HG02610 (cell line): ENCODE measurements around the gene MTMR6.
"Not testable (repeated sequence)": the region's sequence is repeated elsewhere in the genome, so short reads cannot be mapped to it uniquely, and the experiment has no call there.

Source experiments
- ATAC-seq: cut with Tn5 transposase; IDR thresholded peaks from one replicate; pipeline ENCODE4 v1.9.1; 2021; ENCODE audit warnings: mild to moderate bottlenecking, moderate library complexity; ENCODE audit not compliant: unreplicated experiment

MTMR6 gene

DNA sequence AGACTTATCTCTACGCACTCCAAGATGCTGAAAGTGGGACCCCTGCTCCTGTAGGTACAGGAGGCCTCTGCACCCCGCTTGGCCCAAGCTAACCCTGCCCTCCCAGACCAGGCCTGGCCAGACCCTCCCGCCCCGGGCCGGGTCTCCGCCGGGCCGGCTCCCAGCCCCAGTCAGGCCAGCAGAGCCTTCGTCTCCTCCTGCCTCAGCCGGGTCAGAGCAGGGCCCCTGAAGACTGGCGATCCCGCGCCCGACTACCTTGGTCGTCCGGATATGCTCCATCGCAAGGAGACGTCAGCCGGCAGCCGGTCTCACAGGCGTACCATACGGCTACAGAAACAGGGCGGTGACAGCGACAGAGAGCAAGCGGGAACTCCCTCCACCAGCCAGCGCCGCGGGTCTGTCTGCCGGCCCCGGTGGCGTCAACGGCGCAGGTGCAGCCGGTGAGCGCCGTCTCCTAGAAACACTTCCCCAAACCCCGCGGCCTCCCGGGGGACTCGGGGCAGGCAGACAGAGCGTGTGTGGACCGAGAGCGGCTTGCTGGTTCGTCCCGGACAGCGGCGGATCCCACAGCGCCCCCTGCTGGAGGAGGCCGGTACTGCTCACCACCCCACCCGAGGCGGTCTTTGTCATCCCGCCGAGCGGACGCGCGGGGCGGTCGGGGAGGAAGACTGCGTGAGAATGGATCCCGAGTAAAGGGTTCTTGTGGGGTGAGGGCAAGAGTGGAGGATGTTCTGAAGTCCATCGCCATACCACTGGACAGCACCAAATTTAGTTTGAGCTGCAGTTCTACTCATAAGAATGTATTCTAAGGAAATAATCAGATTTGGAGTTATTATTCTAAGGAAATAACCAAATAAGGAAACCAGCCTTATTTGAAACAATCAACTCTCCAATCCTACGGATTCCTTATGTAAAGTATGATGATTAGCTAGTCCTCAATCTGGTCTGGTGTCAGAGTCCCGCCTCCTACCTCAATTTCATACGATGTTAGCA lies at the start of gene MTMR6:
Gene MTMR6, minus strand, starts transcription at position 520 of the 993 bp plus-strand sequence. Its CDS starts 241 bp downstream, at position 279.
- ATAC-seq, result peak; percentile 98

DNA sequence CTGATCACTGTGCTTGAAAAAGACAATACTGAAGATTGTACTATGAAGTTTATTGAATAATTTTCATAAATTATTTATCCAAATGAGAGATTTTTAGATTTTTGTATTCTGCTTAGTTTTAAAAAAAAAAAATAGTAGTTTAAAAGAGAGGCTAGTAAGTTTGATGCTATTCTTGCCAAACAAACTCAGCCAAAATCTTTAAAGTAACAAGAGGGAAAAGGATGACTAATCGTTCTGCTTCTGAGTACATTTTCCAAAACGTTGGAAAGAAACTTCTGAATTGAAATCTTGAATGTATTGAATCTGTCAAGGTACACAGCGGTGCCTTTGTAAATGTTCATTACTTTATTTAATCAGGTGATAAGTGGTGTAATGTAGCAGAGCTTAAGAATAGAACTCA lies 48.6 kb upstream of the MTMR6 start:
- ATAC-seq, result no peak

DNA sequence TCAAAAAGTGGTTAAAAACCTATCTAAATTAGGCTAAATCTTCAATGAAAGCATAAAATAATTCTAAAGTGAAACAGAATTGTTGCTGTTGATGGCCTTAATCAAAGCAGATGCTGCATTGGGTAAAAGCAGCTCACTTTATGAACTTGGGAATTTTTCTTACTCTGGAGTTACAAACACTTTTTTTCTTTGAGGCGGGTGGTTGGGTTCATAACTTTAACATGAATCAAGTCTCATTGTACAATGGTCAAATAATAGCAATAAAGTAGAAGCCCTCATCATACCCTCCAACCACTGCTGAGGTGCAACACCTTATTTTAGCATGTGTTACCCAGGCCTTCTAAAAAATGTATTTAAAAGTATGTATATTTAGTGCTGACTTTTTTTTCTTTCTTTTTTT lies 43.3 kb upstream of the MTMR6 start:
- ATAC-seq, result no peak

DNA sequence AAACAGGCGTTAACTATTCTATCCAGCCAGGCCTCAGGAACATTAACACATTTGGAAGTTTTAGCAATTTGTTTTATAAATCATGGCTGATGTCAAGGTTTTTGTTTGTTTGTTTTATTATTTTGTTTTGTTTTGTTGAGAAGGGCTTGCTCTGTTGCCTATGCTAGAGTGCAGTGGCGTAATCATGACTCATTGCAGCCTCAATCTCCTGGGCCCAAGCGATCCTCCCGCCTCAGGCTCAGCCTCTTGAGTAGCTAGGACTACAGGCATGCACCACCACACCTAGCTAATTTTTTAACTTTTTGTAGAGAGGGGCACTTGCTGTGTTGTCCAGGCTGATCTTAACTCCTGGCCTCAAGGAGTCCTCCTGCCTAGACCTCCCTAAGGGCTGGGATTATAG lies 42.4 kb upstream of the MTMR6 start:
- ATAC-seq, result no peak

DNA sequence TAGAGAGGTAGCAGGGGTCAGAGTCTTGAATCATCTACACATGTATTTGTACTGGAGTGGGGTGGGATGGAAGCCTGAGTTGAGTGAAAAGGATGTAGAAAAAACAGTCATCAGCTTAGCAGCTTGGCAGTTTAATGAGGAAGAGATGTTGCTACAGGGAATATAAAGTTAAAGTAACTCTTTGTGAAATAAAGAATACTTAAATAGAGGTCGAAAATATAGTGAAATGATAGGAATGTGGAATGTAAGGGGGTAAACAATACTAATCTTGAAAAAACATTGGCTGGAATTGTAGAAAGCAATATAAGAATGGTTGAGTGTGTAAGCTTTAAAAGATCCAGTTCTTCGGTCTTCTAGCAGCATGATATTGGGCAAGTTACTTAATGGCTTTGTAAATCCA lies 36.8 kb upstream of the MTMR6 start:
- ATAC-seq, result no peak

DNA sequence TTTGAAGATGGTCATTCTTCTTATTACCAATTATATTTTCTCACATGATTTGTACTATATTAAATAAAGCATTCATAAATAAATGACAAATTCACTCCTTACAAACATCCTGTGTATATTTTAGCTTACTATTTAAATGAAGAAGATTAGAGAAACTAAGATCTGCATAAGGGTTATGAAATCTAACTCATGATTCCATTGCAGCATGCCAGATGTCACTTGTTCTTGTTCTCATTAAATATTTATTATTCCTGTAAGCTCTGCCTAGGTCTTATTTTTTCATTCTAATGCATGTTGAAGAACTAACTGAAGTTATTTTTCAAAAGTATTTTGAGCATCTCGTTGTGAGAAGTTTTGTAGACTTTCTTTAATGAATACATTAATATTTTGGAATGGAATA lies 32.5 kb upstream of the MTMR6 start:
- ATAC-seq, result no peak

DNA sequence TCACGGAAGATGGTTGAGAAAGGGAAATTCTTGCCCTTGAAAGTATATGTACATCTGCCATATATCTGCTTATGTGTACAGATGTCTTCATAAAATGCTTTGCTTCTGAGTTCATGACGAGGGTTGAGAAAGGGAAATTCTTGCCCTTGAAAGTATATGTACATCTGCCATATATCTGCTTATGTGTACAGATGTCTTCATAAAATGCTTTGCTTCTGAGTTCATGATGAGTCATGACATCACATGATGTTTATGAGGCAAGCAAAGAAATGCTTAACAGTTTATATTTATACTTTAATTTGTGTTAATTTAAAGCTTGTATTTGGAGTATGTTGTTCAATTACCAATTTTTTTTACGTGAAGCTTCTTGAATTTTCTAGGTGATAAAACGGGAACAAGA lies 31.7 kb upstream of the MTMR6 start:
- not testable (repeated sequence) for ATAC-seq

DNA sequence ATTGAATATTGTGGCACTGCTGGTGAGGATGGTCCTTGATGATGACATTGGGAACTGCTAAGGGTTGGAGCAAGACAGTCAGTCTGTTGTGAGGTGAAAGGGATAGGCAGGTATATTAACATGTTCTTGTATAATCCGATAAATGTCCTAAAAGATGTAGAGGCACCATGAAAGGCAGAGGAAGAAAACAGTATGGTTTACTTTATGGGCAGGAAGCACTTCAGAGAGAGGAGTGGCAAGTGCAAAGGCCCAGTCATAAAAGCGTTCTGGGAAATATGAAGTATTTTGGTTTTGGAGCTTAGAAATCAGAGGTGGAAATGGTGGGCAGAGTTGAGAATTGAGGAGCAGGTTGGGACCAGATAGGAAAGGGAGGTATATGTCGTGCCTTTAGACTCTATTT lies 23.6 kb upstream of the MTMR6 start:
- ATAC-seq, result no peak

DNA sequence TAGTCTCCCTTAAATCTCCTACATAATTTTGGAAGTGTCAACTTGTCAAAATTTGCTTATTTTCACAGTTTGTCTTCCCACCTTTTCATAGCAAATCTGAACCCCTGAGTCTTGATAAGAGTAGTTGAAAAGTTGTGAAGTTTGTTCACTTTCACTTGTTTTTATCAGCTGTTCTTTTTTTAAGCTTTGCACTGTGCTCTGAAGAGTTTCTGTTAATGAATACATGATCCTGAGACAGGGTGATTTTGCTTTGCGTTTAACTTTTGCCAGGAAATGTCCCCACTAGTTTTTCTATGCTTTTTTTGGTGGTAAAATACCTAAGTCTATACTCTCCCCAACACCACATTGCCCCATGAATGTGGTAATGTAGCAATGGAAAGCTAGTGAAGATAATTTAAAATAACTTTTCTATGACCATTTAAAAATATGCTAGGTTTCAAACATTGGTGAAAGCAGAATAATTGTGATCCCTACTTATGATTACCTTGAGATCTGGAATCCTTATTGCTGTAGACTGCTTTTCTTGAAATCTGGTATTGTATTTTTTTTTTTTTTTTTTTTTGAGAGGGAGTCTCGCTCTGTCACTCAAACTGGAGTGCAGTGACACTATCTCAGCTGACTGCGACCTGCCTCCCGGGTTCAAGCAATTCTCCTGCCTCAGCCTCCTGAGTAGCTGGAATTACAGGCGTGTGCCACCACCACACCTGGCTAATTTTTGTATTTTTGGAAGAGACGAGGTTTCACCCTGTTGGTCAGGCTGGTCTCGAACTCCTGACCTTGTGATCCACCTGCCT lies 19.6 kb upstream of the MTMR6 start:
- ATAC-seq, result no peak

DNA sequence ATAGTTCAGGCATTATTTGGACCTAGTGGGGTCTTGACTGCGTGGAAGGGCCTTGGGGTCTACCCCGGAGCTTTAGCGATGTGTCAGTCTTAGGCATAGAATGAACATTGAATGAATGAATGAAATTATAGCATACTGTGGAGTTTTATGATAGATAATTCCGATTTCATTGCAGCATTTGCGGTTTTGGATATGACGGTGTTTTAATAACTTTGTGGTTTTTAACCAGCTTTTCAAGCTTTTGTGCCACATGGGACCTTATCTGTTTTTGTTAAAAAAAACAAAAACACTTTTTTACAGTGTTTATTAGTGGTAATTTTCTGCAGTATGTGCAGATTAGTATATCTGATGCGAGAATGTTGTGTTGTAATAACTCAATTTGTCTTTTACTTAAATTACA lies 14.8 kb upstream of the MTMR6 start:
- ATAC-seq, result no peak

DNA sequence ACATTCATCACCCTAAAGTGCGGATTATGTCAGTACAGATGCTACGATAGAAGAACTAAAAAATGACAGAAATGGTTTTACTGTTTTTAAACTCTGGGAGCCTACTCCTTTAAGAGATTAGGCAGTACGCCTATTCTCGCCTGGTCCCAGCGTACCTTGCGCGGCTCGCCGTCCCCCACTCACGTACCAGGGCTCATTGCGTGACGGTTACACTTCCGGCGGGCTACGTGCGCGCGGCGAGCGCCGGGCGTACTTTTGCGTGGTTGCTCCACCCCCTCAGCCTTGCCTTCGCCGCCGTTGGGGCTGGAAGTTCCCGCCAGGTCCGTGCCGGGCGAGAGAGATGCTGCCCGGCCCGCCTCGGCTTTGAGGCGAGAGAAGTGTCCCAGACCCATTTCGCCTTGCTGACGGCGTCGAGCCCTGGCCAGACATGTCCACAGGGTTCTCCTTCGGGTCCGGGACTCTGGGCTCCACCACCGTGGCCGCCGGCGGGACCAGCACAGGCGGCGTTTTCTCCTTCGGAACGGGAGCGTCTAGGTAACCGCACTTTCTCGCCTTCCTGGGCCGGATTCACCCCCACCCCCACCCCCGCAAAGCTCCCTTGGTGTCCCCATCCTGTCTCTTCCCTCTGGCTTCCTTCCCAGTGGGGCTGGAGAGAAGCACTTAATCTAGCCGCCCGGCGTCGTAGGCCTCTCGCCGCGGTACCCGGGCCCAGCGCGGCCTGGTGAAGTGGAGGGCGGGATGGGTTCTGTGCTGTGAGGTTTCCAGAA lies 14.2 kb upstream of the MTMR6 start, which contains the start of gene NUP58:
Gene NUP58, plus strand, starts transcription at position 279 of the 767 bp plus-strand sequence. Its CDS starts 149 bp downstream, at position 428.
- ATAC-seq, result peak; percentile 100

DNA sequence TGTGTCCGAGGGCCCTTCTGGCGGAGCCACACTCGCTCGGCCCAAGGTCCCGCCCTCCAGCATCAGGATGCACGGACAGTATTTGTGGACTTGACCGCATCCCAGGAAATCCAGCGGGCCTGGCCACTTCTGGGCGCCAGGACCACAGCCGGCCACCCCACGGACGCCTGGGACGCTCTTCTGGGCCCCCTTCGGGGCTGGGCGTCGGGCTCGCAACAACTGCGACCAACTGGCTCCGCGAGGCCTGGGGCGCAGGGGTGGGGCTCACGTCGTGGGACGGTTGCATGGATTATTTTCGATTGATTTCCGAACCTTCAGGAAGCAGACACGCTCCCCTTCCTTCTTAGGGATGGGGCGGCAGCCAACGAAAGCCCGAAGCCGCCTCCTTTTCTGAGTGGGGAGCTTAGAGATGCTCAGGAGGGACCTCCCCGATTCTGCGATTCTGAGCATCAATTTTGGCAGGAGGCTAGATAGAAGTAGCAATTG lies 13.6 kb upstream of the MTMR6 start:
- ATAC-seq, result peak; percentile 7

DNA sequence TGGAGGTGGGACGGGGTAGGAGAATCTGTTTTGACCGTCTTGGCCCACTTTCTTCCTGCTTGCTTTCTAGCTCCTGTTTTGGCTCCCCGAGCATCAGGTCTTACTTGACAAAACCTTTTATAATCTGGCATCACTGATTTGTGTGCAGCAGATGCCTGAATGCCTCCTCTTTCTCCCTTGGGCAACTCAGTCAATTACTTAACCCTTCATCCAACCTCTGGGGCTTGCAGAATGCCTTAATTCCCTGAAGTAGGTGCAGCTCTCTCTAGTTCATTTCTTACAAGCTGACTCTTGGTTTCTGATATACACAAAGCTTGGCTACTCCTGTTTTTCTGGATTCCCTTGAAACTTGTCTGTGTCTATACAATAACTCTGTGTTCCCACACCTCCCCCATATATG lies 8.4 kb upstream of the MTMR6 start:
- ATAC-seq, result no peak

DNA sequence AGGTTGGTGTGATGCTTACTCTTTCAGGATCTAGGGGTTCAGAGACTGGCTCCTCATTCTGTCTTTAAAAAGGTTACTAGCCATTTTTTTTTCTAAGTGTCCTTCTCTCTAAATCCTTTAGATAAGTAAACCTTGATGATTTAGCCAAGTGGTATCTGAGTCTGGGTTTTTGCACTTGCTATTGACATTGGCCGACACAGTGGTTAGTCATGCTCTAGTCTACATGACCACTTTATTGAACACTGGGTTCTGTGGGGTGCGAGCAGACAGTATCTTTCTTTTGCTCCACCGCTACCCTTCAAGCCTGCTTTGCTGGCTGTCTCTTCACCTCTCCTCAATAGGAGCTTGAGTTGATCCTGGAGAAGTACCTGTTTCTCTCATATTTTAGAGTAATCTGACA lies 7.9 kb upstream of the MTMR6 start:
- ATAC-seq, result no peak

DNA sequence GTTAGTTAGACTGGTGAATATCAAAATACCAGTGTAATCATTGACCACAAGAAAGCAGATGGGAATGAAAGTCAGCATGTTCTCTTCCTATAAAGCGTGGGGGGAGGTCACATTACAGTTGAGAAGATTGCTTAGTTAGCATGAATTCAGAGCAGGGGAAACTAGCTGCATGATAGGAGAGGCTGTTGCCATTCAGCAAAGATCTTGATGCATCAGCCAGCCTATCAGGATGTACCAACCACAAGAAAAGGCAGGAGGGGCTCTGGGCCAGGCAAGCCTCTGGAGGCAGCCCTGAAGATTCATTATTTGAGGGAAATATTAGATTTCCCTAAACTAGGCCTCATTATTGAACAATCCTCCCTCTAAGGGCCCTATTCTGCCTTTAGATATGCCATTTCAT lies 5.0 kb upstream of the MTMR6 start:
- no peak for ATAC-seq

DNA sequence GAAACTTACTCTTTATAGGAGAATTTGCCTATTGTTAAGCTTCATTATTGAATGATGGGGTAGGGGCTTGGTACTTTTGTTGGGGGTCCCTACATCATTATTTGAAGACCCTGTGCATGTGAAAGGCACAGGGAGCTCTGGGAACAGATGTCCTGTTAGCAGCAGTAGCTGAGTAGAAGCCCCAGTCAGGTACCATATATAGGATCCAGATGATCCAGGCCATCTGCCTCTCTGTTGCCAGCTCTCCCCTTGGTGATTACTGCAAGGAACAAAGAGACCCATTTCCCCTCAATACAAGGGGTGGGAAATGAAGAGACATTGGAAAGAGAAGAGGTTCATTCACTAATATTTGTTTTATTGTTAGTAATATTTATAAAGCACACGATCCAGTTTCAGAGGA lies 4.4 kb upstream of the MTMR6 start:
- no peak for ATAC-seq

DNA sequence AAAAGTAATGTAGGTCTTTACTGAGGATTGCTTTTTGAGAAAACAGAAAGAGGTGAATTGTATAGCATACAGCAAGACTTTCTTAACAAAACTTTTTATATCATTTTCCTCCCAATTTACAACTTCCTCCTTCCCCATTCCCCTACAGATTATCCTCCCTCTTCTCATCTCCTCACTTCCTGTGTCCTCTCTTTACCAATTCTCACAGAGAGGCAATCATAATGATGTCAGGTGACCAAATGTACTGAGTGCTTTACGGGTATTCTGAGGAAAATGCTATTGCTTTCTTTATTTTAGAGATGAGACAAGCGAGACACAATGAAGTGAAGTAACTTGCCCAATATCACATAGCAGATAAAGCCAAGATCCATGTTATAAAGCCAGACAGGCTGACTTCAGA lies 1.7 kb upstream of the MTMR6 start:
- ATAC-seq, result no peak

DNA sequence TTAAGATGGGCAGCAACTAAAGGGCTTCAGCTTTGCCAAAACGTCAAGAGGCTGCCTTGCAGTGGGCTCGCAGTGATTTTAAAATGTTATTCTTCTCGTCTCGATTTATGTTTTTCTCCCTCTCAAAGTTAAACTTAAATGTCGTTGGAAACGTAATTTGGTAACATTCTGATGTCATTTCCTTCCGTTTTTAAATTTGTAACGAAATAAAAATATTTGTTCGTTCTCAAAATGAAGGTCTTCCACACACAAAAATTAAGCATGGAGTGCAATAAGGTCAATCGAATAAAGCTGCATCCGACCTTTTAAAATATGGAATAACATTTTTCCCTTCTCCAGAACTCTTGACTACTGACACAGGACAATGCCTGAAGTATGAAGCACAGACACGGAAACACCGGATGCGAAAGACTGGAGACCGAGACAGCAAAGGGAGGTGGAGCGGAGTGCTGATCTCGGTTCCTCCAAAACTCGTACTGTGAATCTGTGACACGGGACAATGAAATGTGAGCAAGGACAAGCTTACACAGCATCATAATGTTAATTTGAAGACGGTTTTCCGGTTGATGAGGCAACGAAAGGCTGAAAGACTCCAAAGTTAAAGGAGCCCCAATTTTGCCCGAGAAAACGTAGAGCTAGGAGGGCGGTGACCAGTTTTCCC lies 850 bp downstream of the MTMR6 start:
- peak; percentile 30 for ATAC-seq

DNA sequence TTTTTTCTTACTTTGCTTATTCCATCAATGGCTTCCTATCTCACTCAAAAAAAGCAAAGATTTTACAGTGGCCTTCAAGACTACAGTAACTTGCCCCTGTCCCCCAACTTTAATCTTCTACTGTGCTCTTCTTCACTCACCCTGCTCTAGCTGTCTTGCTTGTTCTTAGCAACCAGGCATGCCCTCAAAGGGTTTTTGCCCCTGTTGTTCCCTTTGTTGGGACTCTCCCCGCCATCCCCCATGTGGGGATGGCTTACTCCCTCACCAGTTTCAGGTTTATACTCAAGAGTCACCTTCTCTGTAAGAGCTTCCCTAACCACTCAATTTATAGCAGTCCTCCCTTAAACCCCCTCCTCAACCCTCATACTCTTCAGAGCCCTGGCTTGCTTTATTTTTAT lies 5.4 kb downstream of the MTMR6 start:
- ATAC-seq, result peak; percentile 33

DNA sequence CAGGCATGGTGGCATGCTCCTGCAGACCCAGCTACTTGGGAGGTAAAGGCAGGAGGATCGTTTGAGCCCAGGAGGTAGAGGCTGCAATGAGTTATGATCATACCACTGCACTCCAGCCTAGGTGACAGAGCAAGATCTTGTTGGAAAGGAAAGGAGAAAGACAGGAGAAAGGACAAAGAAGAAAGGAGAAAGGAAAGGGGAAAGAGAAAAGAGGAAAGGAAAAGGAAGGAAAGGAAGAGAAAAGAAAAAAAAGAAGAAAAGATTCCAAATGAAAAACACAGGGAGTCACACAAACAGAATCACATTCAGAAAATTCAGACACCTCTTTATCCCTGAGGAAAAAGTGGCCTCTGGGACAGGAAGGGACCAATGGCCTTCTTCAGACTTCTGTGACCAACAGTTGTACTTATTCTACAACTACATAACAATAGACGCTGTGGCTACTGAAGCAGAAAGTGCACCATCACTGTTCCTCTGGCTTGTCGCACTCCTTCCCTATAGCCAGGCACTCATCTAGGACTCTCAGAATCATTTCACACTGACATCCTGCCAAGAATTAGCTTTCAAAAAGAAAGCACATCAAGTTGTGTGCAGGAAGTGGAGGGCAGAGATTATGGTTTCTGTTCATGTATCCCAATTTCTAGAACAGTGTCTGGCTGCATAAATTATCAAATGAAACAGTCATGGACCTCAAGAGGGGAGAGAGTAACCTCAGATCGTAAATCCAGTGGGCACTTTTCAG lies 5.9 kb downstream of the MTMR6 start:
- ATAC-seq, result peak; percentile 66
